ENCODE data around the gene CPA5.
A peak's percentile ranks its signal among the peaks of the same experiment; 100 is the strongest.

Gene CPA5

GRCh38 chr7:130362251-130362816, 17.7 kb downstream of the CPA5 start:
- CTCF ChIA-PET = interaction anchor here (0.6 kb wide), 1 partner anchor 118 kb away, joined by 3 read pairs; no protein-coding TSS in a partner anchor
- TF ChIP-seq CTCF (conservative IDR thresholded peaks at IDR 0.05; ENCODE audit: low read depth) = no peak
- peak overlapping the region; percentile 90 for H3K27ac ChIP-seq
- POLR2A ChIA-PET (ENCODE audit: low non-redundant PET) = no interaction called here
- DNase-seq (ENCODE audit: low spot score) = no peak

GRCh38 chr7:130363026-130363847, 18.6 kb downstream of the CPA5 start:
- TF ChIP-seq CTCF (conservative IDR thresholded peaks at IDR 0.05; ENCODE audit: low read depth) = no peak
- ChIA-PET CTCF (no interaction called here), POLR2A (ENCODE audit: low non-redundant PET) (no interaction called here)
- peak; percentile 81 for DNase-seq (ENCODE audit: low spot score)
- H3K27ac ChIP-seq = peak overlapping the region; percentile 90

- ChIA-PET POLR2A (ENCODE audit: low non-redundant PET) (no interaction called here), CTCF (interaction anchor here (0.5 kb wide), 1 partner anchor 143 kb away, joined by 4 read pairs; no protein-coding TSS in a partner anchor)
- peak overlapping the region; percentile 90 for H3K27ac ChIP-seq
- TF ChIP-seq CTCF (conservative IDR thresholded peaks at IDR 0.05; ENCODE audit: low read depth) = no peak
- no peak for DNase-seq (ENCODE audit: low spot score)
These were observed 19.8 kb downstream of the CPA5 start for GRCh38 chr7:130364451-130364850.

- H3K27ac ChIP-seq = peak overlapping the region; percentile 90
- ChIA-PET POLR2A (ENCODE audit: low non-redundant PET) (no interaction called here), CTCF (interaction anchor here (0.5 kb wide), 1 partner anchor 142 kb away, joined by 4 read pairs; no protein-coding TSS in a partner anchor)
- DNase-seq (ENCODE audit: low spot score) = no peak
- no peak for TF ChIP-seq CTCF (conservative IDR thresholded peaks at IDR 0.05; ENCODE audit: low read depth)
These were observed 20.5 kb downstream of the CPA5 start for GRCh38 chr7:130365088-130365487.

- no peak for DNase-seq (ENCODE audit: low spot score)
- POLR2A ChIA-PET (ENCODE audit: low non-redundant PET) = no interaction called here
- no peak for TF ChIP-seq CTCF (conservative IDR thresholded peaks at IDR 0.05; ENCODE audit: low read depth)
- H3K27ac ChIP-seq = no peak overlapping the region; the same call in 1 of the 2 replicates
- CTCF ChIA-PET = no interaction called here
These were observed 21.2 kb downstream of the CPA5 start for GRCh38 chr7:130365511-130366441.

- no peak overlapping the region; the same call in 1 of the 2 replicates for H3K27ac ChIP-seq
- TF ChIP-seq CTCF (conservative IDR thresholded peaks at IDR 0.05; ENCODE audit: low read depth) = no peak
- ChIA-PET POLR2A (ENCODE audit: low non-redundant PET) (no interaction called here), CTCF (no interaction called here)
- DNase-seq (ENCODE audit: low spot score) = no peak
These were observed 21.9 kb downstream of the CPA5 start for GRCh38 chr7:130366564-130366963.
